ENCODE measurements around the gene NEURL4. TPM values are rescaled to one million over a fixed set of nuclear protein-coding genes. Genes with fewer than 3 reads are reported as not detected.

NEURL4 gene
- polyA plus RNA-seq, 1 of the 3 experiments (the other 2 are of a cell fraction), result 22.1 TPM

- Histone ChIP-seq H3K27me3 (ENCODE audit: insufficient read depth) (no peaks in the 10 kb centered on the region; the same call in 1 of the 2 replicates), H3K79me2 (ENCODE audit: insufficient read depth) (no peaks in the 10 kb centered on the region), H3K4me2 (no peak overlapping the region), H2AFZ (ENCODE audit: low read depth) (no peak overlapping the region), H3K27ac (ENCODE audit: low read depth in 2 of 2, low read length in 1 of 2) (no peak overlapping the region), H4K20me1 (ENCODE audit: insufficient read depth) (no peaks in the 10 kb centered on the region), H3K9me3 (no peaks in the 10 kb centered on the region), H3K9me2 (no peaks in the 10 kb centered on the region), H3K36me3 (replicated peaks in 1 of 2; ENCODE audit: control insufficient read depth in 1 of 2, insufficient read depth in 2 of 2, low read length in 1 of 2) (no peaks in the 10 kb centered on the region), H3F3A (replicated peaks; ENCODE audit: insufficient read depth) (peaks cover 2% of the 10 kb centered on the region), H3K4me1 (ENCODE audit: control insufficient read depth in 1 of 2, insufficient read depth in 2 of 2, low read depth in 1 of 2, low read length in 1 of 2) (no peaks in the 10 kb centered on the region; a peak in 1 of 4 replicates), H3K9ac (no peak overlapping the region), H3K4me3 (ENCODE audit: low read depth in 2 of 2, low read length in 1 of 2) (no peak overlapping the region)
- CTCF ChIA-PET, result interaction anchor here (0.7 to 5.3 kb wide), 2 partner anchors 18 to 85 kb away, joined by 3 to 33 read pairs; partner anchors contain the start of gene TMEM95
- no peak for TF ChIP-seq FOSL2 (IDR thresholded peaks at IDR 0.05; ENCODE audit: borderline replicate concordance, low read depth)
- no peak for TF ChIP-seq MEF2A (IDR thresholded peaks at IDR 0.05; ENCODE audit: borderline replicate concordance, low read depth)
- TF ChIP-seq, protein P1, sequence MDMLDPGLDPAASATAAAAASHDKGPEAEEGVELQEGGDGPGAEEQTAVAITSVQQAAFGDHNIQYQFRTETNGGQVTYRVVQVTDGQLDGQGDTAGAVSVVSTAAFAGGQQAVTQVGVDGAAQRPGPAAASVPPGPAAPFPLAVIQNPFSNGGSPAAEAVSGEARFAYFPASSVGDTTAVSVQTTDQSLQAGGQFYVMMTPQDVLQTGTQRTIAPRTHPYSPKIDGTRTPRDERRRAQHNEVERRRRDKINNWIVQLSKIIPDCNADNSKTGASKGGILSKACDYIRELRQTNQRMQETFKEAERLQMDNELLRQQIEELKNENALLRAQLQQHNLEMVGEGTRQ (IDR thresholded peaks at IDR 0.05; ENCODE audit: borderline replicate concordance, low read depth, low read length), result no peak
- no peak for TF ChIP-seq RFX5 (IDR thresholded peaks at IDR 0.05; ENCODE audit: low read length)
- TF ChIP-seq TCF12 (IDR thresholded peaks at IDR 0.05), result no peak
- no peak for TF ChIP-seq SMC3 (IDR thresholded peaks at IDR 0.05; ENCODE audit: low read depth, low read length)
- TF ChIP-seq FOXJ3 (CRISPR knock-in tag; IDR thresholded peaks at IDR 0.05), result no peak
- no peak for TF ChIP-seq NFIC (IDR thresholded peaks at IDR 0.05; ENCODE audit: borderline replicate concordance)
- TF ChIP-seq PBX3 (IDR thresholded peaks at IDR 0.05), result no peak
- TF ChIP-seq RXRA (IDR thresholded peaks at IDR 0.05; ENCODE audit: borderline replicate concordance, low read depth), result no peak
- TF ChIP-seq, protein P2, sequence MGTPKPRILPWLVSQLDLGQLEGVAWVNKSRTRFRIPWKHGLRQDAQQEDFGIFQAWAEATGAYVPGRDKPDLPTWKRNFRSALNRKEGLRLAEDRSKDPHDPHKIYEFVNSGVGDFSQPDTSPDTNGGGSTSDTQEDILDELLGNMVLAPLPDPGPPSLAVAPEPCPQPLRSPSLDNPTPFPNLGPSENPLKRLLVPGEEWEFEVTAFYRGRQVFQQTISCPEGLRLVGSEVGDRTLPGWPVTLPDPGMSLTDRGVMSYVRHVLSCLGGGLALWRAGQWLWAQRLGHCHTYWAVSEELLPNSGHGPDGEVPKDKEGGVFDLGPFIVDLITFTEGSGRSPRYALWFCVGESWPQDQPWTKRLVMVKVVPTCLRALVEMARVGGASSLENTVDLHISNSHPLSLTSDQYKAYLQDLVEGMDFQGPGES (IDR thresholded peaks at IDR 0.05; ENCODE audit: low read depth, low read length), result no peak
- TF ChIP-seq GABPA (IDR thresholded peaks at IDR 0.05; ENCODE audit: low read depth), result no peak
- TF ChIP-seq EP300 (IDR thresholded peaks at IDR 0.05; ENCODE audit: borderline replicate concordance in 1 of 2, low read depth in 1 of 2, low read length in 1 of 2), result no peak
- TF ChIP-seq JUND (IDR thresholded peaks at IDR 0.05), result no peak
- no peak for TF ChIP-seq RCOR1 (IDR thresholded peaks at IDR 0.05; ENCODE audit: low read length)
- no peak for TF ChIP-seq FOXM1 (IDR thresholded peaks at IDR 0.05; ENCODE audit: low read depth)
- 35% methylated on average over 2 of the region's 2 CpGs for WGBS (ENCODE audit: low lambda C conversion rate)
- POLR2A ChIA-PET, result no interaction called here
- no peak for DNase-seq
Observed at GRCh38 chr17:7374353-7374752, 45.2 kb upstream of the NEURL4 start.

- CTCF ChIA-PET, result interaction anchor here (1.1 to 3.5 kb wide), 3 partner anchors 10 to 25 kb away, joined by 3 to 40 read pairs (median 4); partner anchors contain the start of genes TMEM95 and TNK1
- no peaks in the 10 kb centered on the region for H3K9me3 ChIP-seq
- WGBS (ENCODE audit: low lambda C conversion rate), result 70% methylated on average over 4 of the region's 4 CpGs
- POLR2A ChIA-PET, result no interaction called here
- no peaks in the 10 kb centered on the region for H4K20me1 ChIP-seq (ENCODE audit: insufficient read depth)
- DNase-seq, result no peak
- H3K27ac ChIP-seq (ENCODE audit: low read depth in 2 of 2, low read length in 1 of 2), result no peak overlapping the region
- H3F3A ChIP-seq (replicated peaks; ENCODE audit: insufficient read depth), result peaks cover 2% of the 10 kb centered on the region
- TF ChIP-seq RXRA (IDR thresholded peaks at IDR 0.05; ENCODE audit: borderline replicate concordance, low read depth) (no peak), SIN3A (IDR thresholded peaks at IDR 0.05; ENCODE audit: borderline replicate concordance, low read depth, low read length) (no peak), JUND (IDR thresholded peaks at IDR 0.05) (no peak)
- H3K36me3 ChIP-seq (replicated peaks in 1 of 2; ENCODE audit: control insufficient read depth in 1 of 2, insufficient read depth in 2 of 2, low read length in 1 of 2), result no peaks in the 10 kb centered on the region
- H2AFZ ChIP-seq (ENCODE audit: low read depth), result no peak overlapping the region
- no peaks in the 10 kb centered on the region for H3K27me3 ChIP-seq (ENCODE audit: insufficient read depth)
- H3K9ac ChIP-seq, result no peak overlapping the region
- no peaks in the 10 kb centered on the region; a peak in 1 of 4 replicates for H3K4me1 ChIP-seq (ENCODE audit: control insufficient read depth in 1 of 2, insufficient read depth in 2 of 2, low read depth in 1 of 2, low read length in 1 of 2)
- H3K4me2 ChIP-seq, result no peak overlapping the region
- H3K4me3 ChIP-seq (ENCODE audit: low read depth in 2 of 2, low read length in 1 of 2), result no peak overlapping the region
- no peaks in the 10 kb centered on the region for H3K9me2 ChIP-seq
- no peaks in the 10 kb centered on the region for H3K79me2 ChIP-seq (ENCODE audit: insufficient read depth)
Observed at GRCh38 chr17:7370853-7371252, 41.7 kb upstream of the NEURL4 start.

All from SK-N-SH (cell line).